HG03342 (cell line): ENCODE results near the gene DSCAM.
"Not testable (repeated sequence)": the region's sequence is repeated elsewhere in the genome, so short reads cannot be mapped to it uniquely, and the experiment has no call there.

Experiments
- ATAC-seq: cut with Tn5 transposase; IDR thresholded peaks from one replicate; pipeline ENCODE4 v1.9.1; 2021; ENCODE audit warnings: mild to moderate bottlenecking, moderate library complexity; ENCODE audit not compliant: unreplicated experiment

The DSCAM gene

GRCh38 chr21:40474513-40474912, 372.4 kb downstream of the DSCAM start:
- no peak for ATAC-seq

DNA sequence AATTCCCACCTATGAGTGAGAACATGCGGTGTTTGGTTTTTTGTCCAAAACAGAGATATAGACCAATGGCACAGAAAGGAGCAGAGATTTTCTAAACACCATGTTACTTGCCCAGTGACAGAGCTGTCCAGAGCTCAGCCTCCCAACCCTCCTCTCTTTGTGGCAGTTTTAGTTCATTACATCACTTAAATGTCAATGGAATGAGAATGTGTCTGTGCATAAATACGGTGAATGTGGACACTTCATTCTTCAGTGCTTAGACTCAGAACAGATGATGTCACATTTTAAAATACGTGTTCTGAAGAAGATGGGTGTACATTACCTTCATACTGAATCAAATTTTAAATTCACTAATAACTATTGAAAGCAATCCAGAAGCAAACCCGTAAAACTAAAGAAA, 374.9 kb downstream of the DSCAM start:
- no peak for ATAC-seq

DNA sequence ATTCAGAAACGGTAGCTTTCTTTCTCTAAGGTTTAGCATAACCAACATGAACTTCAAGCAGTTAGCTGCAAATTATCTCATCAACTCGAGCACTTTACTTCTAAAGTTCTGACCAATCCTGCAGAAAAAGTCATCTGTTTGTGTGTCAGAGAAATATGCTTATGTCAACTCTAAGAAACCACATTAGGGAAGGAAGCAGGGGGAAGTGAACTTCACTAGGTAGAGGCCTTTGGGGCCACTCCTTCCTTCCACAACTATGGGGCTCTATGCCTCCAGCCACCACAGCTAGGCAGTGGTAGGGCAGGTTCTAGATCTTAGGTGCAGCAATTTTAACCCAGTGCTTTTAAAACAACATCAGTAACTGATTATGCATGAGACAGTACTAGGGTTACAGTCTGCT, 375.9 kb downstream of the DSCAM start:
- ATAC-seq: no peak

- no peak for ATAC-seq
Measured at GRCh38 chr21:40466893-40467483, 380.0 kb downstream of the DSCAM start.

DNA sequence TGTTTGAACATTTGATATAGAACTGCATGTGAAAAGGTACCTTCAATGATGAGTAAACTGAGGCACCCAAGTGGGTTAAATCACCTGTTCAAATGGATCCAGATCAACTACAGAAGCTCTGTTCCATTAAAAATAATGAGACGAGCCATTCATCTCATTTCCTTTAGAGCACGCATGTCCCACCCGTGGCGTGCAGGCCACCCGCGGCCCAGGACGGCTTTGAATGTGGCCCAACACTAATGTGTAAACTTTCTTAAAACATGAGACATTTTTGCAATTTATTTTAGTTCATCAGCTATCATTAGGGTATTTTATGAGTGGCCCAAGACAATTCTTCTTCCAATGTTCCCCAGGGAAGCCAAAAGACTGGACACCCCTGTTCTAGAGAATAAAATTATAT, 381.6 kb downstream of the DSCAM start:
- ATAC-seq: no peak

GRCh38 chr21:40463176-40463575, 383.8 kb downstream of the DSCAM start:
- no peak for ATAC-seq

DNA sequence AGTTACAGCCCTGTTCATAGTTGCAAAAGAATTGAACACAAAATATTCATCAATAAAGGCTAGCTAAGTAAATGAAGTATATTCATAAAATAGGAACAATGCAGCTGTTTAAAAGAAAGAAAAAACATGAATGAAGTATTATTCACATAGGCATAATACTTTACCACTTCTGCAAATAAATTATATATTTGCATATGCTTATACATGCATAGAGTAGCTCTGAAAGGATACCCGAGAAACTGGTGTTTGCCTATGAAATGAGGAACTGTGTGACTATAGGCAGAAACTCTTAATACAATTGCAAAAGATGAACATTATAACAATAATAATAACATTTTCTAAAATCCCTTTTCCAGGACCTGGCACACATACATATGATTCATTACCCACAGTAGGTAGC, 385.9 kb downstream of the DSCAM start:
- no peak for ATAC-seq

- ATAC-seq: no peak
Measured at GRCh38 chr21:40457741-40458140, 389.2 kb downstream of the DSCAM start.

- ATAC-seq: no peak
Measured at GRCh38 chr21:40454057-40454456, 392.9 kb downstream of the DSCAM start.

- ATAC-seq: no peak
Measured at GRCh38 chr21:40453183-40453582, 393.8 kb downstream of the DSCAM start.

GRCh38 chr21:40452548-40452947, 394.4 kb downstream of the DSCAM start:
- ATAC-seq: no peak

DNA sequence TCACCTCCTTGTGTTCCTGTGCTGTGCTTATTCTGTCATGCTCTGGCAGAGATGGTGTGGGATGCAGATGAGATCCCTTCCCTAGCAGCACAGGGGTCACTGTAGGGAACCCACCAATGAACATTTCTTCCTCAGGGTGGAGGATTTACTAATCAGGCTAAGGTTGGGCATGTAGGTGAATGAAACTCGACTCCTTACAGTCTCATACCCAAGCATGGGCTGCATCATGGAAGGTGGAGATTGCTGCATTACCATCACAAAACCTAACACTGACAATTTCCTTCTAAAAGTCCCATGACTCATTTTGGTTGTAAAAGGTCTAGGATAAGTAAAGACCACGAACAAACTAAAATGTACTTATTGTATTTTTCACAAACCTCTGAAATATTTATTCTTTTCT, 399.9 kb downstream of the DSCAM start:
- ATAC-seq: no peak

DNA sequence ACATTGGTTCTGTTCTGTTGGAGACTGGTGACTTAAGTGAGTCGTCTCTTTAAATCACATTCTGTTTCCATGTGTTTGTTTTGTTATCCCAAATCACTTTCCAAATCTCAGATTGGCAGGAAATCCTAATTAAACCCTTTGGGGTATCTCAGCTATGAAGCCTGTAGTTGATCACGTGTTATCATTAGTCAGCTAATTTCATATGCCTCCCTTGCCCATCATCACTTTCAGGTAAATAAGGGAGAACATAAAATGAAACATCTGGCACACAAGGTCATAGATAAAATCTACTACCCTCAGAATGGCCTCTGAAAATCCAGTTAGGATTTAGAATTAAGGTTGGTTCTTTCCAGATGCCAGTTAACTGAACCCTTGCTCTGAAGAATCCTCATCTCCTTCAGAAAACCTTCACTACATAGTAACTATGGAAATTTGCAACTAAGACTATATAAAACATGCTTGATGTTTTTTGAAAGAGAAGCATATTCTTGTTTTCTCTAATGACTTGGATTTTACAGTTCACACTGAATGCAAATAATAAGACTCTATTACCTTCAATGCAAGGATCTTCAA, 401.5 kb downstream of the DSCAM start:
- no peak for ATAC-seq

DNA sequence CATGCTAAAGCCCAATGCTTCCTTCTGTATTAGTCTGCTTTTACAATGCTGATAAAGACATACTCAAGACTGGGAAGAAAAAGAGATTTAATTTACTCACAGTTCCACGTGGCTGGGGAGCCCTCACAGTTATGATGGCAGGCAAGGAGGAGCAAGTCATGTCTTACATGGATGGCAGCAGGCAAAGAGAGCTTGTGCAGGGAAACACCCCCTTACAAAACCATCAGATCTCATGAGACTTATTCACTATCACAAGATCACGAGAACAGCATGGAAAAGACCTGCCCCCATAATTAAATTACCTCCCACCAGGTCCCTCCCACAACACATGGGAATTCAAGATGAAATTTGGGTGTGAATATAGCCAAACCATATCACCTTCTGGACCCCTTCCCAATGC, 407.4 kb downstream of the DSCAM start:
- ATAC-seq: not testable (repeated sequence)

DNA sequence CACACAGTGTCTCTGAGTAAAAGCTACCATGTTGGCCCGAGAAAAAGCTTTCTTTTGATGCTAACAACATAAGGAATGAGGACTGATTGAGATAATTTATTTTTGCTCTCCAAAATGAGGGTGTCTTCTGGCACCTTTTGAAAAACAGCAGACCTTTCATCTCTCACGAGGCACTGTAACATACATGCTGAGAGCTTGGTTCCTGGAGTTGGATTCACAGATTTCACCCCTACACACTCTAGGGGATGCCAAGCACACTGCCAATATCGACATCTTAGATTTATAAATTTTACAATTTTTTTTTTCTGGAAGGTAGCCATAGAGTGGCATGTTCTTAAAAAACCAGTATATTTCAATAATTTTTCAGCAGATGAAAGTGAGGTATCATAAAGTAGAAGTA, 408.3 kb downstream of the DSCAM start:
- no peak for ATAC-seq

DNA sequence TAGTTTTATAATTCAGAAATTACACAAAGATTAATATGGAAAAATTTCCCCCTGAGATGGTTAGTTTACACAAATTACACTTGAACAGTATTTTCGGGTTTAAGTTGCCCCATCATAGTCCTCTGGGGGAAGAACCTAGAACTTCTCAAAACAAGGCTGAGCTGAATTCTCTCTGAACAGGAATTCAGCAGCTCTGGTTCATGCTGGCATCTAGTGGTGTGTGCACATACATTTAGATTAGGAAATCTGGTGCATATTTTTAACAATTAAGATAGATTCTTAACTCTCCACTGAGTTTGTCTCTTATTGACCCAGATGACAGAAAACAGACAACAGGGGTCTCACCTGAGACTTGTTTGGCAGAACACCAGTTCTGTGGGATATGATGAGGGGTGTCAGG, 410.7 kb downstream of the DSCAM start:
- no peak for ATAC-seq

GRCh38 chr21:40433538-40433937, 413.4 kb downstream of the DSCAM start:
- ATAC-seq: no peak

- ATAC-seq: no peak
Measured at GRCh38 chr21:40425981-40426380, 421.0 kb downstream of the DSCAM start.

- ATAC-seq: no peak
Measured at GRCh38 chr21:40422896-40423635, 423.9 kb downstream of the DSCAM start.

- no peak for ATAC-seq
Measured at GRCh38 chr21:40421121-40421520, 425.8 kb downstream of the DSCAM start.

DNA sequence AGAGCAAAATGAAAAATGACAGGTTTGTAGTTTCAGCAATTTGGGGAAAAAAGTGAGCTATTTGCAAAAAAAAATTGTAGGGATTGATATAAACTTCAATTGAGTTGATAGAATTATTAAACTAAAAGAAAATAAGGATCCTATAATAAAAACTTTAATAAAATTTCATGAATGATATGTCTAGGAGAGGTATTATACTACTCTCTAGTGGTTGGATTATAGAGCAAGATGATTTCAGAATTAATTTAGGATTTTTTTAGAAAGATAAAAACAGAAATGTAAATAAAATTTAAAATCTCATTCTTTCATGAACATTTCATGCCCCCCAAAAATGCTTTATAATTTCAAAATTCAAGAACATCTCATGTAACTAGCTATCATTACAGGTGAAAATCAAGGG, 430.4 kb downstream of the DSCAM start:
- ATAC-seq: no peak

- ATAC-seq: no peak
Measured at GRCh38 chr21:40408561-40408960, 438.4 kb downstream of the DSCAM start.
